Activated CD4-positive, alpha-beta memory T cell treated with anti-CD3 and anti-CD28 coated beads for 36 hours (primary cell): ENCODE results near the gene PRSS38. TPM values are rescaled to one million over a fixed set of nuclear protein-coding genes. Genes with fewer than 3 reads are reported as not detected.

Experiments used
- CTCF ChIA-PET: fragments of 350-600 bp; sonication (Branson Sonifier 250); formaldehyde crosslinking; loops from one replicate; lab custom pipeline; 2021; ENCODE audit warnings: antibody characterized with exemption, inconsistent platforms; lab: Charles Lee
- POLR2A ChIA-PET: fragments of 350-600 bp; sonication (Branson Sonifier 250); formaldehyde crosslinking; loops from one replicate; lab custom pipeline; 2021; ENCODE audit warnings: antibody characterized with exemption; lab: Charles Lee
- DNase-seq: peaks from one replicate; pipeline ENCODE4 v3.0.0-alpha.2; 2020
- H3K27ac Mint-ChIP-seq: one replicate; pipeline ENCODE4 v1.8.0; 2021; ENCODE audit warnings: mixed read lengths
- H3K27me3 Mint-ChIP-seq: one replicate; pipeline ENCODE4 v1.8.0; 2021; ENCODE audit warnings: mixed read lengths
- H3K36me3 Mint-ChIP-seq: one replicate; pipeline ENCODE4 v1.8.0; 2021; ENCODE audit warnings: mixed read lengths
- H3K4me1 Mint-ChIP-seq: one replicate; pipeline ENCODE4 v1.8.0; 2021; ENCODE audit warnings: low read depth, mixed read lengths
- H3K4me3 Mint-ChIP-seq: one replicate; pipeline ENCODE4 v1.8.0; 2021; ENCODE audit warnings: mild to moderate bottlenecking, mixed read lengths
- H3K9me3 Mint-ChIP-seq: one replicate; pipeline ENCODE4 v1.8.0; 2021; ENCODE audit warnings: mixed read lengths
- intact Hi-C: fragments of 100-400 bp; cut with micrococcal nuclease; formaldehyde crosslinking; loops from one replicate; pipeline ENCODE4 v1.15.1; 2023
- total RNA-seq, 2 experiments: library from RNA; stranded (reverse); gene quantifications; one replicate each; pipeline ENCODE4 v1.2.3, GENCODE V29; 2021

The PRSS38 gene
- total RNA-seq, 2 experiments from 2014 or later: not detected

DNA sequence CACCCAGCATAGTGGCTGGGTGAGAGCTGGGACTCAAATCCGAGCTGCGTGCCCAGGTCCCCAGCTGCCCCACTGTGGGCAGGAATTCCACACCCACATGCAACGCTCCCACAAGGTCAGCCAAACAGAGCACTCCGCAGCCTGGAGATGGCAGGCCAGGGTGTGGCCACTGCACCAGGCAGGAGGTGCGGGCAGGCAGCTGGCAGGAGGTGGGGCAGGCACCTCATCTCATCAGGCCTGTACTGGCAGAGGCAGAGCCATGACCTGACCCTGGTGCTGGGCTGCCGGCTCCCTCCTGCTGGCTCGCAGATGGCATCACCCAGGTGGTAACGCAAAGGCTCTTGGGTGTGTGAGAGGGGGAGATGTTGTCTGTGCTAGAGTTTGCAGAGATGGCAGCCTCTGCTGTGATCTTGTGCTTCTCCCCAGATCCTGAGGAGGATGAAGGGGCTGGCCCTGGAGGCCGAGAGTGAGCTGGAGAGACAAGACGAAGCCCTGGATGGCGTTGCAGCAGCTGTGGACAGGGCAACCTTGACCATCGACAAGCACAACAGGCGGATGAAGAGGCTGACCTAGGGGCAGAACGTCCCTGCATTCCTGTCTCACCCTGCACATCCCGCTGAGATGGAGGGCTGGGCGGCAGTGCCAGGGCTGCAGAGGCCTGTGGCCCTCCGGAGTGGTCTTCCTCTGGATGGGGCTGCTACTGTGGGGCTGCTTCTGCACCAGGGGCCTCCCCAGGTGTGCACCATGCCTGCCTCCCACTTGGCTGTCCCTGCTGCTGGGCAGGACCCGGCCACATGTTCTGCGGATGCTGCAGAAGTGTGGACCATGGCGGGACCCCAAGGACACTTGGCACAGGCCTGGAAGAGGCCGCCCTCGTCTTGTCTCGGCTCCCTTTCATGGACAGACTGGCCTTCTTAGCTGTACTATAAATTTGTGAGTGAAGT lies 35.1 kb upstream of the PRSS38 start:
- POLR2A ChIA-PET: no interaction called here
- H3K27me3 Mint-ChIP-seq: no peaks in the 10 kb centered on the region
- peaks cover under 1% of the 10 kb centered on the region for H3K4me1 Mint-ChIP-seq
- no peak overlapping the region for H3K4me3 Mint-ChIP-seq
- no peaks in the 10 kb centered on the region for H3K9me3 Mint-ChIP-seq
- H3K27ac Mint-ChIP-seq: no peak overlapping the region
- intact Hi-C loops: no loop called here
- DNase-seq: no peak
- no peaks in the 10 kb centered on the region for H3K36me3 Mint-ChIP-seq
- CTCF ChIA-PET: no interaction called here

DNA sequence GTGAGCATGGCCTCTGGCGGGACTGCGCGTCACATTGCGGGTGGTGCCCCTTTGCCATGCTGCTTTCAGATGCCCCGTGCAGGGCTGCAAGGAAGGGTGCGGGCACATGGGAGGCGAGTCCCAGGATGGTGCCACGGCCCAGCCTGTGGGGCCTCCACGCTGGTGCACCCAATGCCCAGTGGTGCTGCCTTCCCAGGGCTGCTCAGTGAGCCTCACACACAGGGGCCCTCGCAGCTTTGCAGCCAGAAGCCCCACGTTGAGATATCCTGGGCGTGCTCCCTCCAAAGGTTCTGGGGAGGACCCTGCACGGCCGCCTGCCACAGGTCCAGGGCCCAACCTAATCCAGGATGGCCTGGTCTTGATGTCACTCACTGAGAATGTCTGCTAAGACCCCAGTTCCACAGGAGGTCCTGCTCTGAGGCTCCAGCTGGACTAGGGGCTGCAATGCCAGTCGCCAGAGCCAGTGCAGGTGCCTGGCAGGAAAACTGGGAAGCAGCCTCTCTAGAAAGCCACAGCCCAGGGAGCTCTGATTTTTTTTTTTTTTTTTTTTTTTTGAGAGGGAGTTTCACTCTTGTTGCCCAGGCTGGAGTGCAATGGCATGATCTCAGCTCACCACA lies 34.1 kb upstream of the PRSS38 start:
- CTCF ChIA-PET: no interaction called here

DNA sequence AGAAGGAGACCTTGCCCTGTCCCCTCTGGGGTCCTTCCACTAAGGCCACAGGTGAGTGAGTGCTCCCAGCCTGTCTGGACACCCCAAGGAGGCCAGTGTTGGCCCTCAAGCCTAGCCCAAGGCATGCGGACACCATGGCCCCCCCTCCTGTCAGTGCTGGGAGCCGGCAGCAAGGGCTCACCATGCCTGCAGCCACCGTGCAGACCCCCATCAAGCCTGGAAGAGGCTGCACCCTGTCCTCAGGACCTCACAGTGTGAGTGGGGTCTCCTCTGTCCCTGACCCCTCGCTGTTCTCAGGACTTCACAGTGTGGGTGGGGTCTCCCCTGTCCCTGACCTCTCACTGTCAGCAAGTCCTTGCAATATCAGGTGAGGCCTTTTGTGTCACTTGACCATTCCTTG lies 33.2 kb upstream of the PRSS38 start:
- DNase-seq: no peak
- no peaks in the 10 kb centered on the region for H3K36me3 Mint-ChIP-seq
- peaks cover 7% of the 10 kb centered on the region for H3K4me1 Mint-ChIP-seq
- no peak overlapping the region for H3K4me3 Mint-ChIP-seq
- H3K9me3 Mint-ChIP-seq: no peaks in the 10 kb centered on the region
- CTCF ChIA-PET: no interaction called here
- no peaks in the 10 kb centered on the region for H3K27me3 Mint-ChIP-seq
- intact Hi-C loops: no loop called here
- no peak overlapping the region for H3K27ac Mint-ChIP-seq
- POLR2A ChIA-PET: no interaction called here

More for the DNA sequence above, 34.1 kb upstream of the PRSS38 start:
- DNase-seq: no peak
- no peaks in the 10 kb centered on the region for H3K27me3 Mint-ChIP-seq
- H3K4me3 Mint-ChIP-seq: no peak overlapping the region
- H3K27ac Mint-ChIP-seq: no peak overlapping the region
- intact Hi-C loops: no loop called here
- peaks cover 3% of the 10 kb centered on the region for H3K4me1 Mint-ChIP-seq
- H3K36me3 Mint-ChIP-seq: no peaks in the 10 kb centered on the region
- POLR2A ChIA-PET: no interaction called here
- no peaks in the 10 kb centered on the region for H3K9me3 Mint-ChIP-seq

DNA sequence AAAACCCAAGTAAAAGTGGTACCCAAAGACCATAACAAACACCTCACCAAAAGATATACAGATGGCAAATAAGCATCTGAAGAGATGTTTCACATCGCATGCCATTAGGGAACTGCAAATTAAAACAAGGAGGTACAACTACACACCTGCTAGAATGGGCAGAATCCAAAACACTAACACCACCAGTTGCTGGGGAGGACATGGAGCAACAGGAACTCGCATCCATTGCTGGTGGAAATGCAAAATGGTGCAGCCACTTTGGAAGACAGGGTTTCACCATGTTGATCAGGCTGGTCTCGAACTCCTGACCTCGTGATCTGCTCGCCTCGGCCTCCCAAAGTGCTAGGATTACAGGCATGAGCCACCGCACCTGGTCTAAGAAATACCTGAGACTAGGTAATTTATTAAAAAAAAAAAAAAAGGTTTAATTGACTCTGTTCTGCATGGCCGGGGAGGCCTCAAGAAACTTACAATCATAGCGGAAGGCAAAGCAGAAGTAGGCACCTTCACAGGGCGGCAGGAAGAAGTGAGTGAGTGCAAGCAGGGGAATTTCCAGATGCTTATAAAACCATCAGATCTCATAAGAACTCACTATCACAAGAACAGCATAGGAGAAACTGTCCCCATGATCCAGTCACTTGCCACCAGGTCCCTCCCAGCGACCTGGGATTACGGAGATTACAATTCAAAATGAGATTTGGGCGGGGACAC lies 30.2 kb upstream of the PRSS38 start:
- Mint-ChIP-seq H3K4me3 (no peak overlapping the region), H3K27me3 (no peaks in the 10 kb centered on the region)

DNA sequence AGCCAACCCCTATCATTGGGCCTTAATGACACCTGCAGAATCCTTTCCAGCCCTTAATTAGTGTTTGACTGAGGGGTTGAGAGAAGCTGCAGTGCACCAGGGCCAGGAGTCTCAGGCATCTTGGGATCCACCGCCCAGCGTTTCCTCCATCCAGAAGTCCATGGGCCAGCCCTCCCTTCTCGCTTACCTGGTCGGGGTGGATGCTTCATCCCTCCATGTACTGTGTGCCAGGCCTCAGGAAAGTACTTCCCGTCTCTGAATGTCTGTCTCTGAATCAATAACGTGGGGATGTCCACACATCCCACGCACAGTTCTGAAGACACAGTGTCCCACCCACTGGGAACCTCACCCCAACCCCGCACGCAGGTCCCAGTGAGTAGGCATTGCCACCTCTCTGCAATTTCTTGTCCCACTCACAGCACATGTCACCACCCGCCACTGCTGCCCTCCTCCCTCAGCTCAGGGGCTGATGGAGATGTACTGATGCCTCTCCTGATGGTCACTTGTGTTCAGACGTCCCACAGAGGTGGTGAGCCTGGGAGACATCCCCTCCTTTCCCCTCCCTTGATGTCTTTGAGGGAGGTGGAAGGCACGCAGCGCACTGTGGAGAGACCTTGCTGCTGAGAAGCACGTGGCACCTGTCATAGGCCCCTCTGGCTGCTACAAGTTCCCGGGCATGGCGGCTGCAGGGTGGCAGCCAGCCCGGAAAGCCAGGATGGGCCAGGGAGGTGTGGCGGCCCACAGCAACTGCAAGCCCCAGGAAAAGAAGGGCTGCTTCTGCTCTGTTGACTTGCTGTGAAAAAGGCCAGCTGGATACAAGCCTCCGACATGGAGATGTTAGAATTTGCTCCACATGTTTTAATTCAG lies 29.4 kb upstream of the PRSS38 start:
- no peak for DNase-seq
- Mint-ChIP-seq H3K9me3 (no peaks in the 10 kb centered on the region), H3K4me1 (peaks cover 11% of the 10 kb centered on the region), H3K36me3 (no peaks in the 10 kb centered on the region), H3K27me3 (no peaks in the 10 kb centered on the region), H3K27ac (no peak overlapping the region), H3K4me3 (no peak overlapping the region)
- POLR2A ChIA-PET: no interaction called here
- CTCF ChIA-PET: interaction anchor here (1.0 to 2.8 kb wide), 2 partner anchors 24 to 168 kb away, joined by 3 to 17 read pairs; no protein-coding TSS in a partner anchor
- intact Hi-C loops: loop anchor here (5.0 kb wide), 1 partner anchor 296 kb away; the partner anchor contains the start of gene ARF1

More for the DNA sequence above, 30.2 kb upstream of the PRSS38 start:
- Mint-ChIP-seq H3K27ac (no peak overlapping the region), H3K9me3 (no peaks in the 10 kb centered on the region), H3K4me1 (peaks cover 11% of the 10 kb centered on the region), H3K36me3 (no peaks in the 10 kb centered on the region)
- POLR2A ChIA-PET: no interaction called here
- CTCF ChIA-PET: no interaction called here
- DNase-seq: no peak
- intact Hi-C loops: loop anchor here (5.0 kb wide), 1 partner anchor 297 kb away; the partner anchor contains the start of gene ARF1

DNA sequence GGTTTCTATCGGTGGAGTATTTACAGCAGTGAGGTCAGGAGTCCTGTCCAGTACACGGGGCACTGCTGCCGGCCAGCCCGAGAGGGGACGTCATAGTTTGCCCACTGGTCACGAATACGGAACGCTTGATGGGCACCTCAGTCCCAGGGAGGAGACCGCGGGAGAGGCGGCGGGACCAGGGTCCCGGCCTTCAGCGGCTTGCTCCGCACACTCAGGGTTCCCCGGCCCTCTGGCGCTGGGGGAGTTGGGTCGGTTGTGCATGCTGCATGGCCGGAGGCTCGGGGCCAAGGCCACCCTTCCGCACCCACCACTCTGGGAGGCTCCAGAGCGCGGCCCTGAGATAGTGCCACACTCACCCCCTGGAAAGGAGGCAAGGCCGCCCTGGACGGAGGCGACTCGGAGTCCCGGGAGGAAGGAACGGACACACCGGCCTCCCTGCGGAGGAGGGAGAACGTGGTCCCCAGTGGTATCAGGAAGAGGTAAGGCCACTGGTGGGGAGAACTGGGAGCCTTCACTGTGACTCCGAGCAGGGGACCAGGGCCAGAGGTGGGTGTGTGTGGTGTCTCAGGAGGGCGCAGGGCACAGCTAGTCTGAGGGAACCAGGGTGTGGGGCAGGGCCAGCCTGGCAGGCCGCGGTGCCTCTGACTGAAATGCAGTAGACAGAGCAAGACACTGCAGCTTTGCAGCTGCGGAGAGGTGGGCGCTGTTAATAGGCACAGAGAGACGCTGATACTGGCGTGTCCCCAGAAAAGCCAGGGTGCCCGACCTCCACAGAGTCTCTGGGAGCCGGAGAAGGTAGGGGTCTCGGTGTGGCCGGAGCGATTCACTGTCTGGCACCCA lies 28.6 kb upstream of the PRSS38 start:
- H3K27ac Mint-ChIP-seq: no peak overlapping the region
- intact Hi-C loops: loop anchor here (5.0 kb wide), 1 partner anchor 295 kb away; the partner anchor contains the start of gene ARF1
- H3K36me3 Mint-ChIP-seq: no peaks in the 10 kb centered on the region
- ChIA-PET POLR2A (no interaction called here), CTCF (interaction anchor here (1.0 to 2.8 kb wide), 2 partner anchors 24 to 167 kb away, joined by 3 to 17 read pairs; no protein-coding TSS in a partner anchor)
- no peaks in the 10 kb centered on the region for H3K27me3 Mint-ChIP-seq
- H3K4me1 Mint-ChIP-seq: peaks cover 11% of the 10 kb centered on the region
- H3K4me3 Mint-ChIP-seq: peak overlapping the region; percentile 68
- no peaks in the 10 kb centered on the region for H3K9me3 Mint-ChIP-seq
- no peak for DNase-seq

DNA sequence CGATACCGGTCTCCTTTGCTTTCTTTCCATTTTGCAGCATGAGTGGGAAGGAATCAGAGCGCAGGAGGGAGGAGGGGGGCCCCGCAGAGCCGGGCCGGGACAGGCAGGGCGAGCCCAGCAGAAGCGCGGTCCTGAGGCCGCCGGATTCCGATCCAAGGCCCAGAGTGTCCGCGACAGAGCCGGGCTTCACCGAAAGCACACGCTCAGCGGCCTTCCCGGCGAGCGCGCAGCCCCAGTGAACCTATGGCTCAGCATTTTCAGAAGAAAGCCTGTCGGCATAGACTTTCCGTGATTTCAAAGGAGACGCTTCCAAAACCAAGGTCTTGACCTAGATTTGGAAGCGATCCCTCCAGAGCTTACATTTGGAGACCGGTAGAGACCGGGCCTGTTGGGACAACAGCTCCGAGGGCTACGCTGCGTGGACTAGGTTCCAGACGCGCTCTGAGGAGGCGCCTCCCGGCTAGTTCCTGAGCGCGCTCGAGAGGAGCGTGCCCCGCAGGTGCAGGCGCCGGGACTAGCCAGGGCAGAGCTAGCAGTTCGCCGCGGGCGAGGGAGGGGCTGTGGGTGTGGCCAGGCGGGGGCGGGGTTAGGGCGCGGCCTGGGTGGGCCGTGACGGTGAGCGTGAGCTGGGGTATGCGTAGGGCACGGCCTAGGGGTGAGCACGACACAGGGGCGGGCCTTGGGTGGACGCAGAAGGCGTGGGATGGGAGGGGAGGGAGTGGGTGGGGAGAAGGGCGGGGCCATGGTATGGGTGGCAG lies 27.8 kb upstream of the PRSS38 start:
- Mint-ChIP-seq H3K36me3 (no peaks in the 10 kb centered on the region), H3K27ac (no peak overlapping the region), H3K4me3 (peak overlapping the region; percentile 68), H3K4me1 (peaks cover 11% of the 10 kb centered on the region), H3K27me3 (no peaks in the 10 kb centered on the region), H3K9me3 (no peaks in the 10 kb centered on the region)
- DNase-seq: peak; percentile 97
- CTCF ChIA-PET: interaction anchor here (1.0 to 2.8 kb wide), 3 partner anchors 22 to 166 kb away, joined by 3 to 17 read pairs (median 5); no protein-coding TSS in a partner anchor
- POLR2A ChIA-PET: interaction anchor here (1.0 kb wide), 1 partner anchor 166 kb away, joined by 3 read pairs; no protein-coding TSS in a partner anchor
- intact Hi-C loops: loop anchor here (1.0 to 5.0 kb wide), 5 partner anchors 25 to 378 kb away; partner anchors contain the start of genes ARF1, GUK1, IBA57 and JMJD4

DNA sequence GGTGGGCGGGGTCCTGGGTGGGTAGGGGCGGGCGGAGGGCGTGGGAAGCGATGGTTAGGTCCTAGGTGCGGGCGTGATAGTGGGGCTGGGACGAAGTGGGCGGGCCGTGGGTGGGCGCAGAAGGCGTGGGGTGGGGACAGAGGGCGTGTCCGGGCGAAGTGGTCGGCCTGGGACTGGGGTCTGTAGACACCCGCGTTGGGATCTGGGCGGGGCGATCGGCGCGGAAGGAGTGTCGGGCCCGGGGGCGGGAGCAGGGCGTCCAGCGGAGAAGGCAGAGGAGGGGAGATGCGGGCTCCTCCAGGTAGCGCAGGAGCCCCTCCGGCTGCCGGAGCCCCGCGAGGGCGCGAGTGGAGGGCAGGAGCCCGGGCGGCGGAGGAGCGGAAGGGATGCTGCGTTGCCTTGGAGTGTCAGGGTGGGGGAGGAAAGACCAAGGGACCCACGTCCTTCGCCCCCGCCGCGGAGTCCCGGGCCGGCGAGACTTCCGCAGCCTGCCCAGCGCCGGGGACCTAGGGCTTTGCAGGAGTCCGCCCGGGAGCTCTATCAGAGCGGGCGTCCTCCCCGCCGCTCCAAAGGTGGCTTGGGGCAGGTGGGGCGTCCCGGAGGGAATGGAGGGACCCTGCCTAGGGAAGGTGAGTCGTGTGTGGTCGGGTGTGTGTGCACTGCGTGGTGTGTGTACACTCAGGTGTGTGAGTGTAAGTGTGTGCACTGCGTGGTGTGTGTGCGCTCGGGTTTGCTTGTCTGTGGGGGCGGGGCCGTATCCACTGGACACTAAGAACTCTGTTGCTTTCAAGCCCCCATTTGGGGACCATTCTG lies 27.0 kb upstream of the PRSS38 start:
- H3K27me3 Mint-ChIP-seq: no peaks in the 10 kb centered on the region
- H3K27ac Mint-ChIP-seq: no peak overlapping the region
- CTCF ChIA-PET: interaction anchor here (1.0 to 2.8 kb wide), 3 partner anchors 23 to 165 kb away, joined by 3 to 17 read pairs (median 5); no protein-coding TSS in a partner anchor
- POLR2A ChIA-PET: interaction anchor here (1.0 kb wide), 1 partner anchor 165 kb away, joined by 3 read pairs; no protein-coding TSS in a partner anchor
- no peak for DNase-seq
- H3K36me3 Mint-ChIP-seq: no peaks in the 10 kb centered on the region
- peak overlapping the region; percentile 71 for H3K4me3 Mint-ChIP-seq
- H3K4me1 Mint-ChIP-seq: peaks cover 11% of the 10 kb centered on the region
- intact Hi-C loops: loop anchor here (1.0 to 5.0 kb wide), 5 partner anchors 26 to 377 kb away; partner anchors contain the start of genes ARF1, GUK1, IBA57 and JMJD4
- H3K9me3 Mint-ChIP-seq: no peaks in the 10 kb centered on the region
